Stimulated activated CD4-positive, alpha-beta T cell treated with anti-CD3 and anti-CD28 coated beads, Interleukin-1b, Interleukin-23, amount 100 ng/mL, for 1 hour (primary cell): ENCODE measurements around the gene ADM2.

Source experiments
- DNase-seq, 2 donors: peaks; one replicate each; pipeline ENCODE4 v3.0.0-alpha.2; 2020; ENCODE audit warnings: low read depth in 2 of 2

The ADM2 gene

GRCh38 chr22:50485221-50486131, 4.1 kb downstream of the ADM2 start:
- no peak for DNase-seq

- DNase-seq, result no peak
Measured at GRCh38 chr22:50486561-50487289, 5.4 kb downstream of the ADM2 start, which contains the start of gene MIOX. TSS of gene MIOX (plus strand) at chr22:50486859. CDS start at chr22:50486898, 39 bp downstream.

- DNase-seq, result no peak
Measured at GRCh38 chr22:50487290-50488005, 6.1 kb downstream of the ADM2 start.

GRCh38 chr22:50488006-50488677, 6.8 kb downstream of the ADM2 start:
- no peak for DNase-seq

GRCh38 chr22:50488886-50489285, 7.5 kb downstream of the ADM2 start:
- no peak for DNase-seq

GRCh38 chr22:50489363-50490243, 8.3 kb downstream of the ADM2 start:
- no peak for DNase-seq

- DNase-seq, result no peak
Measured at GRCh38 chr22:50490531-50491308, 9.4 kb downstream of the ADM2 start.

- no peak for DNase-seq
Measured at GRCh38 chr22:50497093-50497492, 15.8 kb downstream of the ADM2 start.

GRCh38 chr22:50498322-50498890, 17.1 kb downstream of the ADM2 start:
- peak; percentile 39 to 42 for DNase-seq

- no peak for DNase-seq
Measured at GRCh38 chr22:50500452-50500851, 19.1 kb downstream of the ADM2 start.

- no peak for DNase-seq
Measured at GRCh38 chr22:50502096-50502495, 20.8 kb downstream of the ADM2 start.

- DNase-seq, result no peak
Measured at GRCh38 chr22:50502628-50503474, 21.5 kb downstream of the ADM2 start.

GRCh38 chr22:50503475-50504145, 22.3 kb downstream of the ADM2 start:
- DNase-seq, result no peak

GRCh38 chr22:50504369-50505211, 23.2 kb downstream of the ADM2 start:
- DNase-seq, result no peak

- no peak for DNase-seq
Measured at GRCh38 chr22:50505276-50505775, 24.0 kb downstream of the ADM2 start.

- no peak for DNase-seq
Measured at GRCh38 chr22:50505776-50506610, 24.6 kb downstream of the ADM2 start.
